Ishikawa (cell line): Measurements from ENCODE around the gene TCP11L2.

Experiments used
- EGR1 ChIP-seq: IDR thresholded peaks from 2 replicates; pipeline ENCODE4 v1.6.1; 2012
- EP300 ChIP-seq: IDR thresholded peaks from 2 replicates; pipeline ENCODE4 v1.6.1; 2012; ENCODE audit warnings: borderline replicate concordance
- NFIC ChIP-seq: IDR thresholded peaks from 2 replicates; pipeline ENCODE4 v1.6.1; 2012
- RAD21 ChIP-seq: IDR thresholded peaks from 2 replicates; pipeline ENCODE4 v1.6.1; 2012; ENCODE audit warnings: low read depth
- TAF1 ChIP-seq: IDR thresholded peaks from 2 replicates; pipeline ENCODE4 v1.6.1; 2012; ENCODE audit warnings: low read depth, mild to moderate bottlenecking
- TCF12 ChIP-seq: IDR thresholded peaks from 2 replicates; pipeline ENCODE4 v1.6.1; 2012; ENCODE audit warnings: low read depth
- TEAD4 ChIP-seq: IDR thresholded peaks from 2 replicates; pipeline ENCODE4 v1.6.1; 2012
- TF ChIP-seq, protein P1 (sequence below): IDR thresholded peaks from 2 replicates; pipeline ENCODE4 v1.6.1; 2012
- TF ChIP-seq, protein P2 (sequence below): IDR thresholded peaks from 2 replicates; pipeline ENCODE4 v1.6.1; 2012

DNA sequence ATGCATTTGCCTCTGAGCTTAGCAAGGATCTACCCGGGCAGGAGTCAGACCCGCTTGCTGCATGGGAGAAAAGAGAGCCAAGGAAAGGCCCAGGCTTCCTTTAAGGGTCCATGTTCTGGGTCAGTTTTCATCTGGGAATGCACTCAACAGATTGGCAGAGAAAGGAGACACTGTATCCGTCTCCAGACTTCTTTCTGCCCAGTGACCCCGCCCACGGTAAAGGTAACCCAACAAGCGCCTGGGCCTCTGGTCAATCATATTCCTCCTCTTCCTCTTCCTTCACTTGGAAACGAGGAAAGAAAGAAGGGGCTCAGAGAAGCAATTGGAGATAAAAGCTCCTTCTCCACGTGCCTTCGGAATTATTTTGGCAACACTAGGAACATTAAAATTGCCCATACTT, 27.1 kb upstream of the TCP11L2 start:
- TF ChIP-seq EP300 (no peak), TEAD4 (no peak), NFIC (no peak), TAF1 (no peak), EGR1 (no peak), RAD21 (no peak), TCF12 (no peak)
- TF ChIP-seq, protein P1, sequence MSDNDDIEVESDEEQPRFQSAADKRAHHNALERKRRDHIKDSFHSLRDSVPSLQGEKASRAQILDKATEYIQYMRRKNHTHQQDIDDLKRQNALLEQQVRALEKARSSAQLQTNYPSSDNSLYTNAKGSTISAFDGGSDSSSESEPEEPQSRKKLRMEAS = no peak
- TF ChIP-seq, protein P2, sequence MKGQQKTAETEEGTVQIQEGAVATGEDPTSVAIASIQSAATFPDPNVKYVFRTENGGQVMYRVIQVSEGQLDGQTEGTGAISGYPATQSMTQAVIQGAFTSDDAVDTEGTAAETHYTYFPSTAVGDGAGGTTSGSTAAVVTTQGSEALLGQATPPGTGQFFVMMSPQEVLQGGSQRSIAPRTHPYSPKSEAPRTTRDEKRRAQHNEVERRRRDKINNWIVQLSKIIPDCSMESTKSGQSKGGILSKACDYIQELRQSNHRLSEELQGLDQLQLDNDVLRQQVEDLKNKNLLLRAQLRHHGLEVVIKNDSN = no peak
